SK-MEL-5 (cell line): Measurements from ENCODE around the gene RHEX. TPM values are rescaled to one million over a fixed set of nuclear protein-coding genes. Genes with fewer than 3 reads are reported as not detected.

Experiments used
- small RNA-seq, 2 experiments: library from RNA; depleted of rRNA; stranded (forward); fragments of <200 nt; gene quantifications; one replicate each; pipeline ENCODE3, GENCODE V24; 2014
- total RNA-seq: library from RNA; depleted of rRNA; stranded (reverse); fragments of >200 nt; shearing (Covaris generic); gene quantifications from 2 replicates; pipeline ENCODE4 v1.2.3, GENCODE V29; 2014; rRNA removed

Gene RHEX
- total RNA-seq, 1 experiment from 2014 or later: not detected

Small RNAs within 50 kb of the gene (small RNA-seq; reads per million reads assigned to genes)
- 0 to 0.02 reads per million in 2 experiments for gene RF00271

Other genes starting within 250 kb of the RHEX start
- 9.9 and 10.3 TPM in 2 replicates for gene SLC41A1, start 240.0 kb upstream of the RHEX start, total RNA-seq
- gene PM20D1, start 203.0 kb upstream of the RHEX start, total RNA-seq: not detected in 2 replicates
- not detected in 2 replicates for gene SLC26A9, start 109.7 kb upstream of the RHEX start, total RNA-seq
- gene RAB7B, start 49.8 kb upstream of the RHEX start, total RNA-seq: 2.6 and 3.4 TPM in 2 replicates
- 0.19 TPM in 1 of 2 replicates, not detected in the other for gene CTSE, start 29.3 kb upstream of the RHEX start, total RNA-seq
- not detected in 2 replicates for gene AVPR1B, start 64.2 kb downstream of the RHEX start, total RNA-seq
- gene FAM72A, start 149.7 kb downstream of the RHEX start, total RNA-seq: 3.7 and 6.4 TPM in 2 replicates
- gene SRGAP2, start 150.4 kb downstream of the RHEX start, total RNA-seq: 38.9 and 55.3 TPM in 2 replicates